Endothelial cell (in vitro differentiated cells): ENCODE data around the gene GAS7. TPM values are rescaled to one million over a fixed set of nuclear protein-coding genes. Genes with fewer than 3 reads are reported as not detected.

ENCODE experiments used
- DNase-seq: peaks from one replicate; pipeline ENCODE4 v3.0.0; 2021; ENCODE audit warnings: low spot score
- H3K27ac Mint-ChIP-seq: one replicate; pipeline ENCODE4 v1.8.0; 2021; ENCODE audit warnings: mixed read lengths, inconsistent platforms; ENCODE audit not compliant: unreplicated experiment
- H3K27me3 Mint-ChIP-seq: one replicate; pipeline ENCODE4 v1.8.0; 2021; ENCODE audit warnings: mild to moderate bottlenecking, moderate library complexity, mixed read lengths, inconsistent platforms; ENCODE audit not compliant: unreplicated experiment
- H3K36me3 Mint-ChIP-seq: one replicate; pipeline ENCODE4 v1.8.0; 2021; ENCODE audit warnings: mild to moderate bottlenecking, low read depth, mixed read lengths, inconsistent platforms; ENCODE audit not compliant: unreplicated experiment
- H3K4me1 Mint-ChIP-seq: one replicate; pipeline ENCODE4 v1.8.0; 2021; ENCODE audit warnings: mild to moderate bottlenecking, mixed read lengths, inconsistent platforms; ENCODE audit not compliant: unreplicated experiment
- H3K4me3 Mint-ChIP-seq: one replicate; pipeline ENCODE4 v1.8.0; 2021; ENCODE audit warnings: mild to moderate bottlenecking, mixed read lengths, inconsistent platforms; ENCODE audit not compliant: unreplicated experiment
- H3K9me3 Mint-ChIP-seq: one replicate; pipeline ENCODE4 v1.8.0; 2021; ENCODE audit warnings: mixed read lengths, inconsistent platforms; ENCODE audit not compliant: unreplicated experiment
- total RNA-seq: library from RNA; stranded (reverse); fragmentation: NEBNext Ultra II Directional; extraction: Animal tissue kit (Norgen Biotek cat#: 25700); gene quantifications from one replicate; pipeline ENCODE4 v1.2.1, GENCODE V29; 2021; ENCODE audit not compliant: unreplicated experiment
- TF ChIP-seq, protein P1 (sequence below): fragments of 200-600 bp; sonication (generic); IDR thresholded peaks from one replicate; pipeline ENCODE4 v1.5.0; 2021; ENCODE audit warnings: antibody characterized with exemption; ENCODE audit not compliant: unreplicated experiment

The GAS7 gene
- total RNA-seq, 1 donor from 2014 or later = 7.0 TPM

DNA sequence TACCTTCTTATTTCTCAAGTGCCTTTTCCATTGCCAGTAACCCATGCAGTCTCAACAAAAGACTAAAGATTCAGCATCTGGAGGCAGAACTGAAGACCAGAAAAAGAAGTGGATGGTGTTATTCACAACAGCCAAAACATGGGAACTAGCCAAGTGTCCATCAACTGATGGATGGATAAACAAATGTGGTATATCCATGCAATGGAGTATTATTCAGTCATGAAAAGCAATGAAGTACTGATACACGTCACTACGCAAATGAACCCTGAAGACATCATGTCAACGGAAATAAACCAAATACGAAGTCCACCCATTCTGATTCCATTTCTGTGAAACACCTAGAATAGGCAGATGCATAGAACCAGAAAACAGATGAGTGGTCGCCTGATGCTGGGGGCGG lies 25.6 kb downstream of the GAS7 start:
- TF ChIP-seq, protein P1, sequence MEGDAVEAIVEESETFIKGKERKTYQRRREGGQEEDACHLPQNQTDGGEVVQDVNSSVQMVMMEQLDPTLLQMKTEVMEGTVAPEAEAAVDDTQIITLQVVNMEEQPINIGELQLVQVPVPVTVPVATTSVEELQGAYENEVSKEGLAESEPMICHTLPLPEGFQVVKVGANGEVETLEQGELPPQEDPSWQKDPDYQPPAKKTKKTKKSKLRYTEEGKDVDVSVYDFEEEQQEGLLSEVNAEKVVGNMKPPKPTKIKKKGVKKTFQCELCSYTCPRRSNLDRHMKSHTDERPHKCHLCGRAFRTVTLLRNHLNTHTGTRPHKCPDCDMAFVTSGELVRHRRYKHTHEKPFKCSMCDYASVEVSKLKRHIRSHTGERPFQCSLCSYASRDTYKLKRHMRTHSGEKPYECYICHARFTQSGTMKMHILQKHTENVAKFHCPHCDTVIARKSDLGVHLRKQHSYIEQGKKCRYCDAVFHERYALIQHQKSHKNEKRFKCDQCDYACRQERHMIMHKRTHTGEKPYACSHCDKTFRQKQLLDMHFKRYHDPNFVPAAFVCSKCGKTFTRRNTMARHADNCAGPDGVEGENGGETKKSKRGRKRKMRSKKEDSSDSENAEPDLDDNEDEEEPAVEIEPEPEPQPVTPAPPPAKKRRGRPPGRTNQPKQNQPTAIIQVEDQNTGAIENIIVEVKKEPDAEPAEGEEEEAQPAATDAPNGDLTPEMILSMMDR = no peak
- no peak for DNase-seq

GRCh38 chr17:10172241-10172741 lies 26.1 kb downstream of the GAS7 start:
- H3K36me3 Mint-ChIP-seq = no peaks in the 10 kb centered on the region
- peaks cover 2% of the 10 kb centered on the region for H3K27me3 Mint-ChIP-seq
- no peak overlapping the region for H3K27ac Mint-ChIP-seq
- TF ChIP-seq, protein P1 = no peak
- H3K4me3 Mint-ChIP-seq = no peak overlapping the region
- H3K4me1 Mint-ChIP-seq = peaks cover 15% of the 10 kb centered on the region
- no peak for DNase-seq
- H3K9me3 Mint-ChIP-seq = no peaks in the 10 kb centered on the region

More for the DNA sequence above, 25.6 kb downstream of the GAS7 start:
- no peak overlapping the region for H3K27ac Mint-ChIP-seq
- H3K36me3 Mint-ChIP-seq = no peaks in the 10 kb centered on the region
- no peaks in the 10 kb centered on the region for H3K9me3 Mint-ChIP-seq
- H3K27me3 Mint-ChIP-seq = peaks cover 2% of the 10 kb centered on the region
- H3K4me1 Mint-ChIP-seq = peaks cover 15% of the 10 kb centered on the region
- H3K4me3 Mint-ChIP-seq = no peak overlapping the region

DNA sequence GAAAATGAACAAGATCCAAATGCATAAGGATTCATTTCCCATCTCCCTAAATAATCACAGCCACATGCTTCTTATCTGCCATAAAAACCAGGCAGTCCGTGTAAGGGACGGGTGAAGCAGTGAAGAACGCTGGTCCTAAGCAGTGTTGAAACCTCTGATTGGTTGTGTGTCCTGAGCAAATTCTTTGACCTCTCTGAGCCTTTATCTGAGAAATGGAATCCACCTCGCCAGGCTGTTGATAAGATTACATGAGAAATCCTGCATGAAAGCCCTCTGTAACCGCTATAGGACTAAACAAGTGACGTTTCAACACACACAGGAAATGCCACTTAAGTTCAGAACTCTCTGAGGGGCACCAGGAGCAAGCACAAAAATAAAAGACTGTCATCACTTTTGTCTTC lies 26.8 kb downstream of the GAS7 start:
- no peak for DNase-seq
- Mint-ChIP-seq H3K36me3 (no peaks in the 10 kb centered on the region), H3K9me3 (no peaks in the 10 kb centered on the region), H3K27me3 (no peaks in the 10 kb centered on the region), H3K27ac (no peak overlapping the region), H3K4me3 (no peak overlapping the region), H3K4me1 (peaks cover 15% of the 10 kb centered on the region)
- TF ChIP-seq, protein P1 = no peak

DNA sequence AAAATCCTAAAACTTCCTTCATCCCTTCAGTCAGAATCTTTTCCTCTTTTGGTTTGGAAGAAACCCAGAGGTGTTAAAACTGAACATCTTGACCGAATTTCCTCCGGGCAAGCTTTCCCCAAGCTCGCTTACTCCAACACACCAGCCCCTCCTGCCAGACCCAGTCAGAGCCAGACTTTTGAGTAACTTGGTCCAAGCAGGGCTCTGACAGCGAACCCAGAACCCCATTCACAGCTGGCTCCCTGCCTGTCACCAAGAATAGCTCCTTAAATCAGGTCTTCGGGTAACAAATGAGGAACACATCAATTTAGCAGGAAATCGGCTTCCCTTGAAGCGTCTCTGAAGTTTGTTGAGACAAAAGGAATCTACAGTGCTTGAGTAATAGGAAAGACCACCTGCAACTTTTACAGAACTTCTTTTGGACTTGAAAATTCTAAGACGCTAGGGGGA lies 27.3 kb downstream of the GAS7 start:
- H3K4me3 Mint-ChIP-seq = no peak overlapping the region

GRCh38 chr17:10170233-10170632 lies 28.2 kb downstream of the GAS7 start:
- Mint-ChIP-seq H3K4me3 (no peak overlapping the region), H3K36me3 (no peaks in the 10 kb centered on the region), H3K4me1 (peaks cover 15% of the 10 kb centered on the region), H3K27me3 (no peaks in the 10 kb centered on the region), H3K27ac (no peak overlapping the region), H3K9me3 (no peaks in the 10 kb centered on the region)
- DNase-seq = no peak
- TF ChIP-seq, protein P1 = no peak

More for the DNA sequence above, 27.3 kb downstream of the GAS7 start:
- no peaks in the 10 kb centered on the region for H3K27me3 Mint-ChIP-seq
- no peak for DNase-seq
- TF ChIP-seq, protein P1 = no peak
- H3K27ac Mint-ChIP-seq = no peak overlapping the region
- no peaks in the 10 kb centered on the region for H3K36me3 Mint-ChIP-seq
- no peaks in the 10 kb centered on the region for H3K9me3 Mint-ChIP-seq
- H3K4me1 Mint-ChIP-seq = peaks cover 15% of the 10 kb centered on the region
